CD4-positive, alpha-beta T cell treated with Interleukin-15 for 4 hours (primary cell): ENCODE data around the gene CITED2.
"Not testable (repeated sequence)": the region's sequence is repeated elsewhere in the genome, so short reads cannot be mapped to it uniquely, and the experiment has no call there.

Experiments
- DNase-seq: peaks from one replicate; pipeline ENCODE4 v3.0.0-alpha.2; 2020; ENCODE audit warnings: low spot score

The CITED2 gene

DNA sequence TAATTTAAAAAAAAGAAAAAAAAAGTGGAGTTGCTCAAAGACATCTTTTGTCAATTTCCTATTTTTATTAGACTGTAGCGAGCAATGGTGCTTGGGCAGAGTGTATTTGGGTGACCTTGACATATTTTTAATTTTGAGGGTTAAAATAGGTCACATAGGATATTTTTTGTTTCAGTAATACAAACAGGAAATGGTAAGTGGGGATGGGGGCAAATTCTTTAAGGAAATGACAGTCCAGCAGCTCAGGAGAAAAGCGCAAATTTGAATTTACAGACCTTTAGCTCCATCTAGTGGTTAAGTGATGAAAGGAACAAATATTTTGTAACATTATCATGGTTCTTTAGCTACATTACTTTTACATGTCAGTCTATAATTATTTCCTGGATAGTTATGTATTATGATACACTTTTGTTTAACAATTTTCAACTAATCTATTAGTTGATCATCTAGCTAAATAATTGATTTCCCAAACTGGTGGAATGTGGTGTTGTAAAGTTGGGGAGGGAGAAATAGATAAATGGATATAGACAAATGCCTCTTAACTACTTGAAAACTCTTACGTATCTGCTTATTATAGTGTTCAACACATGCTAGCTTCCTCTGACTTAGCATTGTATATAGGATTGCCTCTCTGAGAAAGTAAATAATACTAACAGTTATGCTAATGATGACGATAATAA is 10.0 kb downstream of the CITED2 start:
- peak; percentile 64 for DNase-seq

DNA sequence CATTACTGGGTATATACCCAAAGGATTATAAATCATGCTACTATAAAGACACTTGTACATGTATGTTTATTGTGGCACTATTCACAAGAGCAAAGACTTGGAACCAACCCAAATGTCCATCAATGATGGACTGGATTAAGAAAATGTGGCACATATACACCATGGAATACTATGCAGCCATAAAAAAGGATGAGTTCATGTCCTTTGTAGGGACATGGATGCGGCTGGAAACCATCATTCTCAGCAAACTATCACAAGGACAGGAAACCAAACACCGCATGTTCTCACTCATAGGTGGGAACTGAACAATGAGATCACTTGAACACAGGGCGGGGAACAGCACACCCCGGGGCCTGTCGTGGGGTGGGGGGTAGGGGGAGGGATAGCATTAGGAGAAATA is 10.7 kb downstream of the CITED2 start:
- not testable (repeated sequence) for DNase-seq

DNA sequence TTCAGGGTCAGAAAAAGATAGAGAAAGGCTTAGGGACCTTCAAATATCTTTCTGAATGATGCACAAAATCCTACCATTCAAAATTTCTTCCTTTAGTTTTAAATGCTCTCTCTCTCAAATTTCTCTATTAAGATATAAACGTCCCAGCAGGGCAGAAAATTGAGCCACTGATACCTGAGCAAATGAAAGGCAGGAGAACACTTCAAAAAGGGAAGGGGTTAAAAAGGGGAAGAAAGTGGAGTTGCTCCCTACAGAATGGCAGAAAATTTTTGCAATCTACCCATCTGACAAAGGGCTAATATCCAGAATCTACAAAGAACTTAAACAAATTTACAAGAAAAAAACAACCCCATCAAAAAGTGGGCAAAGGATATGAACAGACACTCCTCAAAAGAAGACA is 11.3 kb downstream of the CITED2 start:
- DNase-seq = not testable (repeated sequence)

DNA sequence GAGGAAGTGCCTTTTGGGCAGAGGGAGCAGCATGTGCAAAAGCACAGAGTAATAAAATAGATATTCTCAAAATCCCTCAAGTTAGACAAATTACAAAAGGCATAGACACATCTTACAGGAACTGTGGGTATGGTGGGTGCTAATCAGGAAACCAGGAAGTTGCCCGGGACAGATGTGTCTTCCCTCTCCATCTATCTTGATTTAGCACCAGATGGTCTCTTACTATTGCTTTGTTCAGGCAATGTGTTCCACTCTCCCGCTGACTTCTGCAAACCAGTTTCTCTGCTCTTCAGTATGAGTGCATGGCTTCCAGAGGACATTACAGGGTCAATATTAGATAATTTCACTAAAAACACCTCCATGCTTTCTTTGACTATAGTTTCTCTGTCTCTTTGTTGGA is 13.2 kb downstream of the CITED2 start:
- DNase-seq = no peak

DNA sequence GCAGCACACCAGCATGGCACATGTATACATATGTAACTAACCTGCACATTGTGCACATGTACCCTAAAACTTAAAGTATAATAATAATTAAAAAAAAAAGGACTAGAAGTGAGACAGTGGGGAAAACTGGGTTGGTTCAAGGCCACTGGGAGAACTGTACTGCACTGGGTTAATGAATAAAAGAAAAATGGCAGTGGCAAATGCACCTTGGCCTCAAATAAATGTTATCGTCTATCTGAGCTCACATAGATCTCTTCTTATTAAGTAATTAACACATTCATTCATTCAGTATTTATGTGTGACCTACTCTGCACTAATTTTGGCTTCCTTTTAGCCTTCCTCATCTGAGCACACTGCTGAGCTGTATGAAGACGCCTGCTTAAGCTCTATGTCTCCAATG is 17.5 kb downstream of the CITED2 start:
- DNase-seq = no peak

DNA sequence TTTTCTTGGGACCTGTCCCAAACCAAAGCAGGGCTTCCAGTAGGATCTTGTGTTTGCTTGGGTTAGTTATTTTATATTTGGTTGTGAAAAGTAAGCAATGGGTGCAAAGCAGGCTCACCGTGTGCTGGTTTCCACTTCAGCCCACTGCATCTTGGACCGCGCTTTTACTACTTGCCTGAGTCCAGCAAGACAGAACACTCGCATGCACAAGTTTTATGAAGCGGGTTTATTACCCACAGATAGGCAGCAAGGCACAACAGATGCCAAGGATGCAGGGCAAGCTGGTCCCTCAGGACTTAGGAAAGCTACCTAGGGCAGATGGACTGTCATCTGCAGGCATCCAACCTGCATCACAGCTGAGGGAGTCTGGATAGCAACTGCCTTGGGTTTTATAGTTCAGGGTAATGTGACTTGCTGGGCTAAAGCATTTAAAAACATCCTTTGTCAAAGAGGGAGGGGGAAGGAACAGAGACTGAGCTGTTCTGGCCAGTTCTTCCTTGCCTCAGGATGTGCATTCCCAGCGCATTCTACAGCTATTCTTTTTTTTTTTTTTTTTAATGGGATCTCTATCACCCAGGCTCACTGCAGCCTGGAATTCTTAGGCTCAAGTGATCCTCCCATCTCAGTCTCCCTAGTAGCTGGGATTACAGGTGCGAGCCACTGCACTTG is 18.5 kb downstream of the CITED2 start:
- no peak for DNase-seq

DNA sequence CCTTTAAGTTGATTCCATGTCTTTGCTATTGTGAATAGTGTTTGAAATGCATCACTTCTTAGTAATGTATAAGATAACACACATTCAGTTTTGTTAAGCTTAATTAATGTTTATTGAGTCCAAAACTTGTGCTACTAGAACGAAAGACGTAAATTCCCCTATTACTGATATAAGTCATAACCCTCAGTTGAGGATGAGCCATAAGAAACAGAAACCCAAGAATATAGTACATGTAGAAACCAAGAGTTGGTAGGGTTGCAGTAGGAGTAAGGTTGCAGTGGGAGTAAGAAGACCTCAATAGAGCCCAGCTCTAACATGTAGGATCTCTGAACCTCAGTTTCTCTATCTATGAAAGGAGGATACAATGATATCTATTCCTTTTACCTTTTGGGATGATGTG is 19.3 kb downstream of the CITED2 start:
- DNase-seq = no peak

DNA sequence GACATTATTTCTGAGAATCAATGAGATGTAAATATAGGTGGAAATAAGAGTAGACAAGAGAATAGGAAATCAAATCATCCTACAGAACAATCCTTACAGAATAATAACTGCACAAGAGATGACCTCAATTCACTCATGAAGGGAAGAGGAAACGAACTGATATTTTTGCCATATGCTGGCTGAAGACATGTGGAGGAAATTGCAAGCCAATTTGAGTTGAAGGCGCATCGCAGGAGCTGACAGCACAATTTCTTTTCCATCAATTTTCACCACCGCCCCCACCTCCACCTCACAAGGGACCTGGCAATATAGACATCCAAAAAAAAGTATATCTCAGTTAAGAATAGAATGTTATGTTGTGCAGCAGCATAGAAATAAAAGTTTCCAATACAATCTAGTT is 20.3 kb downstream of the CITED2 start:
- no peak for DNase-seq

DNA sequence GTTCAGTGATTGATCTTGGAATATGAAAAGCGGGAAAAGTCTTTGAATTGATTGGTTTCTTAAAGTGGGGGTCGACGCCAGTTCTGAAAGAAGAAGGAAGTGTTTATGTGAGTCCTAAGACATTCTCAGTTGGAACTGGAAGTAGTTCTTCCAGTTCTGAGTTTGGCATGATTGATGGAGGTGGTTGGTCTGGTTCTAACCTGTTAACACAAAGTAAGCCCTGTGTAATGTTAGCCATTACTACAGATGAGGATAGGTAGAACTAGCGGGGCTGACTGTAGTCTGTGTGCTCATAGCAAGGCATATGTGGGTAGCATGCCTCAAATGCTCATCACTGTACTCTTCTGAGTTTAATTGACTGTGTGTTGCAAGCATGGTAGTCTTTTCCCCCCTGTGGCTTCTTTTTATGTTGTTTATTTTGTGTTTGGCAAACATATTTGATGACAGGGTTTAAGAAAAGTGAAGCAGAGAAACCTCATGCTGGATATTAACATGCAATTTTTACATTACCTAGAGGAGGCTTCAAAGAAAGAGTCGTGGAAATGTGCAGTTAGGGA is 24.9 kb downstream of the CITED2 start:
- no peak for DNase-seq

DNA sequence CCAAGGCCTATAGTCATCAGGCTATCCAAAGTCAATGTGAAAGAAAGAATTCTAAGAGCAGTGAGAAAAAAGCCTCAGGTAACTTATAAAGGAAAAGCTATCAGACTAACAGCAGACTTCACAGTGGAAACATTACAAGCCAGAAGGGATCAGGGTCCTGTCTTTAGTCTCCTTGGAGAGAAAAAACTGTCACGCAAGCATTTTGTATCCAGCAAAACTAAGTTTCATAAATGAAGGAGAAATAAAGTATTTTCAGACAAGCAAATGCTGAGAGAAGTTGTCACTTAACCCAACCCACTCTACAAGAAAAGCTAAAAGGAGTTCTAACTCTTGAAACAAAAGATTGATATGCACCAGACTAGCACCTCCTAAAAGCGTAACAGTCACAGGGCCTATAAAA is 28.1 kb downstream of the CITED2 start:
- DNase-seq = no peak

DNA sequence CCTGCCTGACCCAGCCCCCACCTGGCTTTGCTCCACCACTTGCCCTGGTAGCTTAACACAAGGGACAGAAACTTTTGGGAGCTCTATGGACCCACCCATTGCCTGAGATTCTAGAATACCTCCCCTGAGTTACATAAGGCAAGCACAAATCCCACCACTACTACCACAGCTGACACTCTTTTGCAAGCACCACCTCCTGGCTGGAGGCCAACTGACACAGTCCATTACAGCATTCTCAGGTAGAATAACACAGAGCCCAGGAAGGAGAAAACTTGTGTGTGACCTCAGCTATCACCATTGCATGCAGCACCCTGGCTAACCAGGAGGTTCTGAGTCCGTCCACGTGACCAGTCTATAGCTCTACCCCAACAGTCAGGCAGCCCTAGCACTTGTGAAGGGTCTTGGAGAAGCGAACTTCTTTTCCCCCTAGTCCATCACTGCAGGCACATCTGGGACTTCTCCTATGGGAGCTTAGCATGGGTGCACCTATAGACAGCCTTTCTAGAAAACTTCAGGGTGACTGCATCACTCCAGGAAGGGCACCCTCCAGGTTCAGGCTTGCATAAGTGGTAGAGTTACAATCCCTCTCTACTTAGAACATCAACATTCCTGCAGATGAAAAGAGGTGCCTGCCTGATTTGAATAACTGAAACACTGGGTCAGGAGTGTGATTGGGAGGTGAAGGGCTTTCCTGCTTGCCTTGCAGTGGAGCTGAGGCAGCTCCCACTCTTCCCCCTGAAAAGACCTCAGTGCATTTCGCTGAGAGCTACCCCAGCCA is 30.1 kb downstream of the CITED2 start:
- DNase-seq = no peak

DNA sequence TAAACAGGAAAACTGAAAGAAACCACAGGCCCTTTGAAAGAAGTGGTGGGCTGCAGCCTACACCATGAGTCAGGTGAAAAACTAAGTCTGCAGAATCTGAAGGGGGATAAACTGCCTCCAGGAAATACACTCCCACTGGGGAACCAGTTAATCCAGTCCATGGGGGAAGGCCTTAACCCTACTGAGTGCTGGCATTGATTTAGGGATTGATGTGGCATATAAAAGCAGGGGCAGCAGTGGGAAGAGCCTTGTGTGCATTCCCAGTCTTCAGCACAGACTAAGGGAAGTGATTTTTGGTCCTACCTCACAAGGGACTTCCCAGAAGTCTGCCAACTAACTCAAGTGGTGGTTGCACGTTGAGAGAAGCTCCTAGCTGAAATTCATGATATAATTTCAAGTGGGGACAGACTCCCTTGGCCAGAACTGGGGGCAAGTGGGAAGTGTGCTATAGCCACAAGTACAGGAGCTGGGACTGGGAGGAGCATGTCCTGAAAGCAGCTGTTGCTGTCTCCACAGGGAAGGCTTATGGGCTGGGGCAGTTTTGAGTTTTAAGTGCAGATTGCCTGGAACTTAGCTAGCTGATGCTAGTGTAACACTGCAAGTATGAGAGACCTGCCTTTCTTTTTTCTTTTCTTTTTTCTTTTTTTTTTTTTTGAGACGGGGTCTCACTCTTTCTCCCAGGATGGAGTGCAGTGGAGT is 31.2 kb downstream of the CITED2 start:
- DNase-seq = no peak

DNA sequence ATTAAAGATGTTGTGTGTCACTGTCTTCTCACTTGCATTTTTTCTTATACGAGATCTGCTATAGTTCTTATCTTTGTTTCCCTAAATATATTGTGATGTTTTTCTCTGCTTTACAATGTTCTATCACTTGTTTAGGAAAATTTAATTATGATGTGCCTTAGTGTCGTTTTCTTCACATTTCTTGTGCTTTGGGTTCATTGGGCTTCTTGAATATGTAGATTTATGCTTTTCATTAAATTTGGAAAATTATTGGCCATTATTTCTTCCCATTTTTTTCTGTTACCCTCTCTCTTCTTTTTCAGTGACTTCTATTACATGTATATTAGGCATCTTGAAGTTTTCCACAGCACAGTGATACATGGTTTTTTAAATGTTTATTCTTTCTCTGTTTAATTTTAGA is 33.4 kb downstream of the CITED2 start:
- no peak for DNase-seq

DNA sequence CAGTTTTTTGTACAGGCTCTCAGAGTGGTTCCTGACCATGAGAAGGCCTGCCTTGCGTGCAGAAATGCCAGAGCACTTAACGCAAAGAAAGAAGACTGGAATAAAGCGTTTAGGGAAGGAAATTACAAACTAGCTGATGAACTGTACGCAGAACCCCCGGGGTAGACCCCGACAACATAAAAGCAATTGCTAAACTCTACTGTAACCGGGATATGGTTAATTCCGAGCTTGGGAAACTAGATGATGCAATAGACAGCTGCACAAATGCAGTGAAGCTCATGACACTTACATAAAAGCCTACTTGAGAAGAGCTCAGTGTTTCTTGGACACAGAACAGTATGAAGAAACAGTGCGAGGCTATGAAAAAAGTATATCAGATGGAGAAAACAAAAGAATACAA is 35.7 kb downstream of the CITED2 start:
- no peak for DNase-seq

DNA sequence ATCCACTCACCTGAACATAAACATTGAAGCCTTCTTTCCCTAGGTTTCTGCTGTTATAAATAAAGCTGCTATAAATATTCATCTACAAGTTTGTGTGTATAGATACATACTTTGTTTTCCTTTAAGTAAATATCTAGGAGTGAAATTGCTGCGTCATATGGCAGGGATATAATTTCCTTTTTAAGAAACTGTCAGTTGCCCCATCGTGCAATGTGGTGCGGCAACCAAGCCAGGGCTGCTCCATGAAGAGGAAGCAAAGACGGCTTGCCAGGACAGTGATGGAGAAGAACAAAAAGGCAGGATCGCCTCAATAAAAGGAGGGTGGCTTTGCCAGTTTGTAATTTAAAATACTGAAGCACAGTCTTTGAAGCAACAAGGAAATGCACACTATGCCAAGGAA is 36.6 kb downstream of the CITED2 start:
- DNase-seq = no peak

DNA sequence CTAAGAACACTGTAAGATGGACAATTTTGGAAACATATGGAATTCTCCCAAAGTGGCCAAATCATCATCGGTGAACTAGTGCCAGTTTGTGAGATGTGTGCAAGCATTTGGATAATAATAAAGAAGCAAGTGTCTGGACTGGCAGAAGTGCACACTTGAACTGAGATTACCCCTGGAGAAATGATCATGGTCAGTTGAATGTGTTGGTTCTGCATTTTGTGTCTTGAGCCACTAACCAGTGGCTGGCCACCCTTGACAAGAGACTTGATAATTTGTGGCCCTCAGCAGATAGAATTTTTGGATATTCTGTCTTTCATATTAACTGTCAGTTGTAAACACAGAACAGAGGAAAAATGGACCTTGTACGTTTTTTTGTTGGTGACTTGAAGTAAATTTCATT is 37.4 kb downstream of the CITED2 start:
- DNase-seq = no peak

DNA sequence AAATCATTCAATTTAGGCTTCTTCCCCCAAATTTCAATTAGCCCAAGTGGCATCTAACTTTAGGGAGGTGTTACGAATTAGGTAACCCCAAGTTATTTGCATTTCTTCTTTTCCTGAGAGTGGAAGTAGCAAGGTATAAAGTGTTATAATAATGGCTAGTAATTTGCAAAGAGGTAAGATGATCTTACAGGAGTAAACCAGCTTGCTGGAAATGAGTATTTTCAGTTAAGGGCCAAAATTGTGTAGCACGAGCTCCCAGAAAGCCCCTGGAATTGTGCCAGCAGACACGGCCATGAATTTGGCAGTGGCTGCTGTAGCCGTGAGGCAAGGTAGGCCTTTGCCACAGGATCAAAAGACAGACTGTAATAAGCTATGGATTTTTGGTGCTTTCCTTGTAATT is 38.0 kb downstream of the CITED2 start:
- DNase-seq = no peak

DNA sequence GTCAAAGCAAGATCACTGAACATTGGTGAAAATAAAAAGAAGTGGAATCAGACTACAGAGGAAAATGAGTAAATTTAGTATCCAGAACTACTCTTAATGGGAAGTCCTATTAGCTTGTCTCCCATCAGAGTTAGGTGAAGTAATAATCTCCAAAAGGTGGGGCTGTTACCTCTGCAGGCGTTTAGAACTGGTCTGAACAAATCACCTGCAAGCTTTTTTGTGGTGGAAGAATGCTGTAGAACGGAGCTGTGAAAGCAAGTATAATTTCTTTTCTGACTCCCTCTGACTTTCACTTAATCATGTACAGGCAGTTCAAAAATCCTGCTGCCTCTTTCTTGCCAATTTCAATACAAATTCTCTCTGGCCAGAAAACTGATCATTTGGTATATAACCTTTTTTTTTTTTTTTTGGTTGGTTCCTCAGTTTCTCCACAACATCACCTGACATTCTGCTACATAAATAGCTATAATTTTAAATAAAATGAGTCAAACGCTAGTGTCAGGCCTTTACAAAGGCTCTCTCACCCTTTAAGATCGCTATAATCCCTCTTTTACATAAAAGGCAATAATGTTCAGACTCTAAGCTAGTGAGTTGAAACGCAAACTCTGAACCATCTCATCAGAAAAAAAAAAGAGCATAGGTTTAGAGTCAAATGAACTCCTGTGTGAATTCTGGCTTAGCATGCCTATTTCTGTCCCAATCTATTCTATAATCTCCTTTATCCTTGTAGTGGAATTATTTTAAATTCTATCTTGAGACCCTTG is 38.8 kb downstream of the CITED2 start:
- DNase-seq = no peak

DNA sequence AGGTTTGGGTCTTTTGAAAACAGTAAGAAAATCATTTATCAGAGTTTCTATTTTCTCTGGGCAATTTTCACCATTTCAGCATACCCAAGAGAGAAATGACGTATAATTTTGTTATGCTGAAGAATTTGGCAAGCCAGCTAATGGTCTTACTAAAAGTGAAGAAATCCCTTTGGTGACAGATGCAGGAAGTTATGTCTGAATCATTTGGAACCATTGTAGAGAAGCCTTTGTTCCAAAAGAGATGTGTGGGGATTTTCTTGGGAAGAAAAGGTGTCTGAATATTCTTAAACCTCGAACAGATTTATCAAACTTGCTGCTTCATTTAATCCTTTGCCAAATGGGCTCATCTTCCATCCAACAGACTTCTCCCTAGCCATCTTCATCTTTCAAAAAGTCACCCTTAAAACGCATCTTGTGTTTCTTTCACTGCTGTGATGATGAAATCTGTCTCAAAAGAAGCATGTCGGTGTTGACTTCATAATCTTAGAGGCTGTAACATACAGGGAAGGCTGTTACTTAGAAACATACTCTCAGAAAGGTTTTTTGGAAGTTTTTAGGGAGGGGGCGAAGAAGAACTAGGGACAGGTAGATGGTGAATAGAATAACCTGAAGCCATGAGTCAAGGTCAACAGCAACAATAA is 39.5 kb downstream of the CITED2 start:
- no peak for DNase-seq

DNA sequence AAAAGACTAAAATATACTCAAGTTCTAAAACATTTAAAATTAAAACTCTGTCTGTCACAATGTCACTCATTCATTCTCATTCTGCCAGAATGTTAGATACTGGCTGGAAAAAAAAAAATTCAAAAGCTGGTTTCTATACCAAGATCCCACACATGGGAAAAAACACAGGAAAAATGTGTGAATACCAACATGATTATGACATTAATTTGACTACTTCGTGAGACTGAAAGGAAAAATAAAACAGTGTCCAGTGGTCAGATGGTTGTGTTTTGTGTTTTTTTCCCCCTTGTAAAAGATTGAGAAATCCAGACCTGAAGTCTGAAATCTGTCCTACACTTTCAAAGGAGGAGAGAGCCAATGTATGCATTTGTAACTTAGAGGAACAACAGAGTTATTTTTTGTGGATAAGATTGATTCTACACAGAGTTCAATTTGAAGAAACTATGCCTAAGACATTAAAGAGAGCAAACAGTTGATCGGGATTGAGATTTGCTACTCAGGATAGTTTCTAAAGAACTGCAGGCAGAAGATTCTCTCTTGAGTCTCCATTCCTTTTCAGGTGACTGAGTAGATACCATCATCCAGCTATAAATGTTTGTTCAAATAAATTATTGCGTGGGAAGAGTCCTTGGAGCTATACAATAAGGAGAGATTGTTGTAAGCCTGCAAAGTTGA is 43.5 kb downstream of the CITED2 start:
- no peak for DNase-seq

DNA sequence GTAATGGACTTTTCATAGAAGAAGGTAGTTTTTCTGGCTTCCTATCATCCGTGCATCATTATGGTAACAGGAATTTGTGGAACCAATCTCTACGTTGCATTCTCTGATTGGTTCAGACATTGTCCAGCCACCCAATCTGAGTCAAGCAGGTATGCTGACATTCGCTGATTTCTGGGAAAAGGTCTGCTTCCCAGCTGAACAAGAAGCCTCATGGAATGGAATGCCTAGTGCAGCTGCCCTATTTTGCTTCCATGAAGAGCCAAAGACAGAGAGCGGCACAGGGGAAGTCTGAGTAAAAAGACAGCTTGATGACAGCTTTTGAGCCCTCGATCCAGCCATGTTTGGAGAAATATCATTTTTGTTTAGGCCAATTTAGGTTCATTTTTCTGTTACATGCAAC is 44.1 kb downstream of the CITED2 start:
- DNase-seq = no peak
